ENCODE results near the gene NRXN3. TPM values are rescaled to one million over a fixed set of nuclear protein-coding genes. Genes with fewer than 3 reads are reported as not detected.

NRXN3 gene
- total RNA-seq, 6 experiments from 2014 or later: 0.07 to 0.28 (median 0.11) TPM; not detected in 2

GRCh38 chr14:79493081-79493645, 1323.0 kb downstream of the NRXN3 start:
- no peak for DNase-seq
- H3K9me3 Mint-ChIP-seq: peaks cover 14% of the 10 kb centered on the region
- H3K4me1 Mint-ChIP-seq (ENCODE audit: low read depth): no peaks in the 10 kb centered on the region
- H3K4me3 Mint-ChIP-seq: no peak overlapping the region
- no peaks in the 10 kb centered on the region for H3K27me3 Mint-ChIP-seq (ENCODE audit: insufficient read depth)
- H3K36me3 Mint-ChIP-seq (ENCODE audit: low read depth): no peaks in the 10 kb centered on the region
- no peak for TF ChIP-seq CTCF (IDR thresholded peaks at IDR 0.05)
- H3K27ac Mint-ChIP-seq: no peak overlapping the region

GRCh38 chr14:79496701-79497100, 1326.5 kb downstream of the NRXN3 start:
- DNase-seq: no peak
- H3K27ac Mint-ChIP-seq: no peak overlapping the region
- H3K4me1 Mint-ChIP-seq (ENCODE audit: low read depth): no peaks in the 10 kb centered on the region
- H3K36me3 Mint-ChIP-seq (ENCODE audit: low read depth): no peaks in the 10 kb centered on the region
- no peak for TF ChIP-seq CTCF (IDR thresholded peaks at IDR 0.05)
- H3K27me3 Mint-ChIP-seq (ENCODE audit: insufficient read depth): no peaks in the 10 kb centered on the region
- H3K9me3 Mint-ChIP-seq: peaks cover 4% of the 10 kb centered on the region
- no peak overlapping the region for H3K4me3 Mint-ChIP-seq

- no peaks in the 10 kb centered on the region for H3K27me3 Mint-ChIP-seq (ENCODE audit: insufficient read depth)
- no peaks in the 10 kb centered on the region for H3K36me3 Mint-ChIP-seq (ENCODE audit: low read depth)
- no peak overlapping the region for H3K4me3 Mint-ChIP-seq
- DNase-seq: no peak
- H3K9me3 Mint-ChIP-seq: peaks cover 4% of the 10 kb centered on the region
- TF ChIP-seq CTCF (IDR thresholded peaks at IDR 0.05): no peak
- no peak overlapping the region for H3K27ac Mint-ChIP-seq
- no peaks in the 10 kb centered on the region for H3K4me1 Mint-ChIP-seq (ENCODE audit: low read depth)
Measured at GRCh38 chr14:79500489-79500888, 1330.3 kb downstream of the NRXN3 start.

- H3K27me3 Mint-ChIP-seq (ENCODE audit: insufficient read depth): no peaks in the 10 kb centered on the region
- H3K9me3 Mint-ChIP-seq: no peaks in the 10 kb centered on the region; the same call in none of the 2 replicates
- H3K27ac Mint-ChIP-seq: no peak overlapping the region
- no peaks in the 10 kb centered on the region for H3K36me3 Mint-ChIP-seq (ENCODE audit: low read depth)
- no peak for DNase-seq
- H3K4me1 Mint-ChIP-seq (ENCODE audit: low read depth): no peaks in the 10 kb centered on the region
- no peak overlapping the region for H3K4me3 Mint-ChIP-seq
- no peak for TF ChIP-seq CTCF (IDR thresholded peaks at IDR 0.05)
Measured at GRCh38 chr14:79502136-79502750, 1332.1 kb downstream of the NRXN3 start.

- H3K9me3 Mint-ChIP-seq: no peaks in the 10 kb centered on the region; the same call in 1 of the 2 replicates
- H3K4me1 Mint-ChIP-seq (ENCODE audit: low read depth): no peaks in the 10 kb centered on the region
- no peak for TF ChIP-seq CTCF (IDR thresholded peaks at IDR 0.05)
- no peak for DNase-seq
- no peak overlapping the region for H3K27ac Mint-ChIP-seq
- H3K4me3 Mint-ChIP-seq: no peak overlapping the region
- no peaks in the 10 kb centered on the region for H3K36me3 Mint-ChIP-seq (ENCODE audit: low read depth)
- H3K27me3 Mint-ChIP-seq (ENCODE audit: insufficient read depth): no peaks in the 10 kb centered on the region
Measured at GRCh38 chr14:79502751-79503148, 1332.6 kb downstream of the NRXN3 start.
